Stimulated activated effector memory CD8-positive, alpha-beta T cell treated with anti-CD3 and anti-CD28 coated beads, Interleukin-12 subunit alpha, Interleukin-12 subunit beta, amount 100 ng/mL, for 72 hours (primary cell): Measurements from ENCODE around the gene ANKLE1.
A peak's percentile ranks its signal among the peaks of the same experiment; 100 is the strongest.

Source experiments
- ATAC-seq: fragments of 150-1000 bp; cut with Tn5 transposase; 2 replicates; pipeline ENCODE4 v1.10.0; 2021
- DNase-seq, 2 donors: peaks; one replicate each; pipeline ENCODE4 v3.0.0; 2021 to 2022; ENCODE audit warnings: low spot score in 2 of 2
- H3K27ac Mint-ChIP-seq: one replicate; pipeline ENCODE4 v1.8.0; 2022; ENCODE audit warnings: mild to moderate bottlenecking, mixed read lengths
- H3K36me3 Mint-ChIP-seq: one replicate; pipeline ENCODE4 v1.8.0; 2022; ENCODE audit warnings: mild to moderate bottlenecking, mixed read lengths
- H3K4me1 Mint-ChIP-seq: one replicate; pipeline ENCODE4 v1.8.0; 2022; ENCODE audit warnings: mixed read lengths
- H3K4me3 Mint-ChIP-seq: one replicate; pipeline ENCODE4 v1.8.0; 2022; ENCODE audit warnings: mild to moderate bottlenecking, mixed read lengths
- H3K9me3 Mint-ChIP-seq: one replicate; pipeline ENCODE4 v1.8.0; 2022; ENCODE audit warnings: mixed read lengths

Gene ANKLE1

GRCh38 chr19:17305517-17306284 lies 24.0 kb downstream of the ANKLE1 start, which contains the start of gene MRPL34:
TSS of gene MRPL34 (plus strand) at chr19:17305872. CDS start at chr19:17305893, 21 bp downstream.
- Mint-ChIP-seq H3K4me3 (peak within 1 kb of the TSS; percentile 78), H3K9me3 (no peaks in the 10 kb centered on the region), H3K27ac (peak within 1 kb of the TSS; percentile 83), H3K4me1 (peaks cover 44% of the 10 kb centered on the region), H3K36me3 (peaks cover 27% of the 10 kb centered on the region)
- ATAC-seq, result peak; percentile 83
- DNase-seq, result peak; percentile 87 to 98

- DNase-seq (no peak), ATAC-seq (no peak)
- Mint-ChIP-seq H3K27ac (peak overlapping the region; percentile 83), H3K4me1 (peaks cover 48% of the 10 kb centered on the region), H3K9me3 (no peaks in the 10 kb centered on the region), H3K4me3 (peak overlapping the region; percentile 78), H3K36me3 (peaks cover 29% of the 10 kb centered on the region)
These were observed 24.6 kb downstream of the ANKLE1 start for GRCh38 chr19:17306285-17306714.

GRCh38 chr19:17307876-17308377 lies 26.2 kb downstream of the ANKLE1 start:
- peaks cover 58% of the 10 kb centered on the region for H3K4me1 Mint-ChIP-seq
- H3K4me3 Mint-ChIP-seq, result peak overlapping the region; percentile 78
- no peaks in the 10 kb centered on the region for H3K9me3 Mint-ChIP-seq
- H3K27ac Mint-ChIP-seq, result peak overlapping the region; percentile 82
- no peak for DNase-seq
- peaks cover 42% of the 10 kb centered on the region for H3K36me3 Mint-ChIP-seq
- ATAC-seq, result no peak

GRCh38 chr19:17309198-17309964 lies 27.7 kb downstream of the ANKLE1 start, which contains the start of gene DDA1:
TSS of gene DDA1 (plus strand) at chr19:17309563. CDS start at chr19:17309655, 92 bp downstream.
- peak within 1 kb of the TSS; percentile 88 for H3K4me3 Mint-ChIP-seq
- H3K27ac Mint-ChIP-seq, result peak within 1 kb of the TSS; percentile 91
- H3K9me3 Mint-ChIP-seq, result no peaks in the 10 kb centered on the region
- peaks cover 55% of the 10 kb centered on the region for H3K4me1 Mint-ChIP-seq
- DNase-seq (peak; percentile 87 to 98), ATAC-seq (peak; percentile 84)
- peaks cover 57% of the 10 kb centered on the region for H3K36me3 Mint-ChIP-seq

GRCh38 chr19:17309965-17310461 lies 28.3 kb downstream of the ANKLE1 start:
- H3K4me3 Mint-ChIP-seq, result peak overlapping the region; percentile 88
- H3K27ac Mint-ChIP-seq, result peak overlapping the region; percentile 91
- peaks cover 50% of the 10 kb centered on the region for H3K4me1 Mint-ChIP-seq
- no peaks in the 10 kb centered on the region for H3K9me3 Mint-ChIP-seq
- no peak for DNase-seq
- peaks cover 57% of the 10 kb centered on the region for H3K36me3 Mint-ChIP-seq
- no peak for ATAC-seq

- ATAC-seq, result no peak
- no peaks in the 10 kb centered on the region for H3K9me3 Mint-ChIP-seq
- H3K27ac Mint-ChIP-seq, result no peak overlapping the region
- no peak for DNase-seq
- H3K4me3 Mint-ChIP-seq, result peak overlapping the region; percentile 88
- peaks cover 50% of the 10 kb centered on the region for H3K4me1 Mint-ChIP-seq
- H3K36me3 Mint-ChIP-seq, result peaks cover 62% of the 10 kb centered on the region
These were observed 29.9 kb downstream of the ANKLE1 start for GRCh38 chr19:17311455-17312188.

GRCh38 chr19:17312189-17313113 lies 30.8 kb downstream of the ANKLE1 start:
- peaks cover 46% of the 10 kb centered on the region for H3K4me1 Mint-ChIP-seq
- DNase-seq (no peak), ATAC-seq (no peak)
- peaks cover 71% of the 10 kb centered on the region for H3K36me3 Mint-ChIP-seq
- H3K9me3 Mint-ChIP-seq, result no peaks in the 10 kb centered on the region
- H3K4me3 Mint-ChIP-seq, result no peak overlapping the region
- peak overlapping the region; percentile 14 for H3K27ac Mint-ChIP-seq

- DNase-seq, result no peak
- Mint-ChIP-seq H3K9me3 (no peaks in the 10 kb centered on the region), H3K27ac (no peak overlapping the region), H3K36me3 (peaks cover 85% of the 10 kb centered on the region), H3K4me1 (peaks cover 41% of the 10 kb centered on the region), H3K4me3 (no peak overlapping the region)
- no peak for ATAC-seq
These were observed 32.4 kb downstream of the ANKLE1 start for GRCh38 chr19:17314007-17314593.

GRCh38 chr19:17318966-17319365 lies 37.3 kb downstream of the ANKLE1 start:
- peaks cover 85% of the 10 kb centered on the region for H3K36me3 Mint-ChIP-seq
- no peak overlapping the region for H3K4me3 Mint-ChIP-seq

GRCh38 chr19:17319473-17320238 lies 38.0 kb downstream of the ANKLE1 start:
- DNase-seq (no peak), ATAC-seq (no peak)
- H3K4me3 Mint-ChIP-seq, result no peak overlapping the region
- no peak overlapping the region for H3K27ac Mint-ChIP-seq
- H3K36me3 Mint-ChIP-seq, result peaks cover 78% of the 10 kb centered on the region
- H3K4me1 Mint-ChIP-seq, result peaks cover 17% of the 10 kb centered on the region
- H3K9me3 Mint-ChIP-seq, result no peaks in the 10 kb centered on the region

More at GRCh38 chr19:17318966-17319365, 37.3 kb downstream of the ANKLE1 start:
- Mint-ChIP-seq H3K27ac (no peak overlapping the region), H3K4me1 (peaks cover 17% of the 10 kb centered on the region), H3K9me3 (no peaks in the 10 kb centered on the region)
- DNase-seq (no peak), ATAC-seq (no peak)

- no peaks in the 10 kb centered on the region for H3K9me3 Mint-ChIP-seq
- peaks cover 17% of the 10 kb centered on the region for H3K4me1 Mint-ChIP-seq
- DNase-seq (no peak), ATAC-seq (no peak)
- H3K36me3 Mint-ChIP-seq, result peaks cover 75% of the 10 kb centered on the region
- H3K27ac Mint-ChIP-seq, result no peak overlapping the region
- H3K4me3 Mint-ChIP-seq, result no peak overlapping the region
These were observed 38.7 kb downstream of the ANKLE1 start for GRCh38 chr19:17320435-17320834.

- no peak overlapping the region for H3K4me3 Mint-ChIP-seq
- H3K36me3 Mint-ChIP-seq, result peaks cover 60% of the 10 kb centered on the region
- ATAC-seq, result peak; percentile 9
- H3K27ac Mint-ChIP-seq, result peak overlapping the region; percentile 26
- no peak for DNase-seq
- H3K9me3 Mint-ChIP-seq, result no peaks in the 10 kb centered on the region
- peaks cover 11% of the 10 kb centered on the region for H3K4me1 Mint-ChIP-seq
These were observed 40.2 kb downstream of the ANKLE1 start for GRCh38 chr19:17321655-17322489.
